Kidney (tissue), 14 donors: Measurements from ENCODE around the gene OARD1. TPM values are rescaled to one million over a fixed set of nuclear protein-coding genes. Genes with fewer than 3 reads are reported as not detected.
A peak's percentile ranks its signal among the peaks of the same experiment; 100 is the strongest.

Source experiments
- DNase-seq, 5 donors: peaks; one replicate each; pipeline ENCODE4 v3.0.0-alpha.2; 2013 to 2020
- FAIRE-seq: peaks from 2 replicates; lab custom pipeline; 2012; peaks lifted over from hg19 to GRCh38; lab: Jason Lieb, UNC
- H3K27ac ChIP-seq, 2 donors: one replicate each; pipeline ENCODE4 v1.7.0; 2013; ENCODE audit warnings: low read depth in 2 of 2, low read length in 2 of 2, inconsistent platforms in 1 of 2
- H3K27me3 ChIP-seq: one replicate; pipeline ENCODE4 v1.7.1; 2013; ENCODE audit warnings: low read length, inconsistent platforms; ENCODE audit not compliant: control insufficient read depth, insufficient read depth
- H3K36me3 ChIP-seq, 3 donors: one replicate each; pipeline versions ENCODE4 v1.7.0 to v1.7.1; 2013; ENCODE audit warnings: low read length in 3 of 3, control low read depth in 1 of 3, inconsistent platforms in 1 of 3; ENCODE audit not compliant: insufficient read depth in 3 of 3, control insufficient read depth in 2 of 3
- H3K4me1 ChIP-seq, 3 donors: one replicate each; pipeline versions ENCODE4 v1.7.0 to v1.7.1; 2013; ENCODE audit warnings: low read length in 3 of 3, inconsistent platforms in 1 of 3, low read depth in 1 of 3; ENCODE audit not compliant: control insufficient read depth in 2 of 3, insufficient read depth in 2 of 3
- H3K4me3 ChIP-seq, 3 donors: one replicate each; pipeline versions ENCODE4 v1.7.0 to v1.8.1; 2013; ENCODE audit warnings: low read length in 3 of 3, control low read depth in 1 of 3, inconsistent platforms in 1 of 3
- H3K9ac ChIP-seq, 3 donors: one replicate each; pipeline versions ENCODE4 v1.7.0 to v1.7.1; 2013; ENCODE audit warnings: low read length in 3 of 3, control low read depth in 1 of 3, inconsistent platforms in 1 of 3
- H3K9me3 ChIP-seq, 3 donors: one replicate each; pipeline versions ENCODE4 v1.7.0 to v1.7.1; 2013; ENCODE audit warnings: low read length in 3 of 3, control low read depth in 1 of 3, inconsistent platforms in 1 of 3; ENCODE audit not compliant: control insufficient read depth in 2 of 3, insufficient read depth in 1 of 3
- intact Hi-C: fragments of 100-400 bp; cut with DNase I; formaldehyde crosslinking; loops from one replicate; pipeline ENCODE4 v1.11.1; 2022
- polyA plus RNA-seq: library from polyadenylated mRNA; stranded (reverse); fragments of 350-450 nt; fragmentation: Illumina TruSeq; extraction: RNeasy Lipid Tissue Mini Kit (QIAGEN cat#74804); gene quantifications from one replicate; pipeline ENCODE4 v1.2.3, GENCODE V29; 2014; ENCODE audit warnings: low read depth, low replicate concordance; ENCODE audit not compliant: insufficient read depth
- total RNA-seq: library from RNA; stranded (reverse); fragmentation: NEBNext Ultra II Directional; extraction: Animal tissue kit (Norgen Biotek cat#: 25700); gene quantifications from one replicate; pipeline ENCODE4 v1.2.1, GENCODE V29; 2021
- TF ChIP-seq, protein P1 (sequence below): IDR thresholded peaks from 3 replicates; pipeline ENCODE4 v1.5.1; 2012; ENCODE audit warnings: mild to moderate bottlenecking, moderate library complexity, borderline replicate concordance; ENCODE audit not compliant: insufficient read depth; ENCODE audit errors: extremely low read depth
- donor health status: control.
- donor health status: control.
- donor health status: control.
- donor health status: control.
- donor health status: control.
- donor health status: DM: yes; HTN: yes; CAD: no.
- donor health status: Normal renal cell carcinoma (clear cell type).

The OARD1 gene
- total and polyA plus RNA-seq, 2 donors from 2014 or later, result 35.9 to 62.6 TPM

DNA sequence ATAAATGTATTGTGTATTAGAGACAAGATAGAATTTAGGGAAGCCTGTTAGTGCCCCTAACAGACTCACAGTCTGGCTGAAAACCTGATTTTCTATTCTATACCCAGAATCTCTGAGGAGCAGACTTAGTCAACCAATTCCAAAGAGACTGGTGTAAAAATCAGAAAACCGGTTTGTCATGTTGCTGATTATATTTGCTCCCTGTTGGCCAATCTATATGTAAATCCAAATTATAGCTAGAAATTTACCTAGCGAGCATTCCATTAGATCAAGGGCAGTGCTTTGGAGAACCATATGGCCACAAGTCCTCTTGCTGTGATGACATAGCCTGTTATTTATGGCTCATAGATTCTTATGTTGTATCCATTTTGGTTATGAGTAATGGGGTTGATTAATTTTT is 5.4 kb upstream of the OARD1 start:
- Histone ChIP-seq H3K4me1 (peaks cover 0 to 8% (median 8%) of the 10 kb centered on the region in 3 donors), H3K9ac (no peak overlapping the region), H3K9me3 (no peaks in the 10 kb centered on the region), H3K4me3 (no peak overlapping the region), H3K36me3 (peaks cover 7 to 21% (median 7%) of the 10 kb centered on the region in 3 donors), H3K27me3 (no peaks in the 10 kb centered on the region), H3K27ac (no peak overlapping the region)
- TF ChIP-seq, protein P1, sequence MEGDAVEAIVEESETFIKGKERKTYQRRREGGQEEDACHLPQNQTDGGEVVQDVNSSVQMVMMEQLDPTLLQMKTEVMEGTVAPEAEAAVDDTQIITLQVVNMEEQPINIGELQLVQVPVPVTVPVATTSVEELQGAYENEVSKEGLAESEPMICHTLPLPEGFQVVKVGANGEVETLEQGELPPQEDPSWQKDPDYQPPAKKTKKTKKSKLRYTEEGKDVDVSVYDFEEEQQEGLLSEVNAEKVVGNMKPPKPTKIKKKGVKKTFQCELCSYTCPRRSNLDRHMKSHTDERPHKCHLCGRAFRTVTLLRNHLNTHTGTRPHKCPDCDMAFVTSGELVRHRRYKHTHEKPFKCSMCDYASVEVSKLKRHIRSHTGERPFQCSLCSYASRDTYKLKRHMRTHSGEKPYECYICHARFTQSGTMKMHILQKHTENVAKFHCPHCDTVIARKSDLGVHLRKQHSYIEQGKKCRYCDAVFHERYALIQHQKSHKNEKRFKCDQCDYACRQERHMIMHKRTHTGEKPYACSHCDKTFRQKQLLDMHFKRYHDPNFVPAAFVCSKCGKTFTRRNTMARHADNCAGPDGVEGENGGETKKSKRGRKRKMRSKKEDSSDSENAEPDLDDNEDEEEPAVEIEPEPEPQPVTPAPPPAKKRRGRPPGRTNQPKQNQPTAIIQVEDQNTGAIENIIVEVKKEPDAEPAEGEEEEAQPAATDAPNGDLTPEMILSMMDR, result no peak
- DNase-seq (peak in 2 of 5 donors; percentile 54 to 62), FAIRE-seq (no peak)
- intact Hi-C loops, result no loop called here

DNA sequence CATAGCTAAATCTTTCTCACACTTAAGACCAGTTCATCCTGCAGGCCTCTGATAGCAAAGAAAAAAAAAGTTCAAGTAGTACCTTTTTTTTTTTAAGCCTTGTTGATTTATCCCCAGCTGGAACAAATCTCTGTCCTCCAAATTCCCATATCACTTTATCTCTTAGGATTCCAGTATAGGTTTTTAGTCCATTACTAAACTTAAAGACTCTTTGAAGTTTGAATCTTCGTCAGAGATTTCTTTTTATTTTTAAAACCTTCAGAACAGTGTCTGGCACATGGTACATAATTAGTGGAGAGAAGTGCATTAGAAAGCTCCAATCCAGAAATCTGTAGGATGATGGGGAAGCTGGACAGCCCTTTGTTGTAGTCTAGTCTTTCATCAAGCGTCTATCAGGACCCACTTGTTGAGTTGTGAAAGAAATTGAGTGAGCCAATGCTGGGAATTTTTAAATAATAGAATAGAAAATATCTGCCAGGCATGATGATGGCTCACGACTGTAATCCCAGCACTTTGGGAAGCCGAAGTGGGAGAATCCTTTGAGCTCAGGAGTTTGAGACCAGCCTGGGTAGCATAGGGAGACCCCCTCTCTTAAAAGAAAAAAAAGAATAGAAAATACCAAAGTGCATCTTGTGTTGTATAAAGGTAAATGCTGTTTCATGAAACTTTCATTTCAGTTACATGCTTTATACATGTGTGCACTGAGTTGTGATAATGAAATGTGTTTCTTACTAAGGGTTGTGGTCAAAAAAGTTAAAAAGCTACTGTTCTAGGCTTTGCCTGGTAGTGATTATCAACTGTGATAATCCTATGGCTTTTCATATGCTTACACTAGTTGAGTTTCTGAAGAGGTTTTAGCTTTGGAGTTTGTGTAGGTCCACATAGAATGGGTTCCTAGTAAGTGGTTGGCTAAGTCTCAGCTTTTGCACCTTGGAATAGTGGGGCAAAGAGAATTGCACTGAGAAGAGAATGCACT is 3.8 kb upstream of the OARD1 start:
- H3K9me3 ChIP-seq, result no peaks in the 10 kb centered on the region
- DNase-seq (peak in 1 of 5 donors; percentile 32), FAIRE-seq (no peak)
- no peak overlapping the region for H3K4me3 ChIP-seq
- H3K36me3 ChIP-seq, result peaks cover 3 to 21% (median 7%) of the 10 kb centered on the region in 3 donors
- no peak overlapping the region for H3K9ac ChIP-seq
- TF ChIP-seq, protein P1, result no peak
- no peaks in the 10 kb centered on the region for H3K27me3 ChIP-seq
- H3K4me1 ChIP-seq, result peaks cover 2 to 10% (median 8%) of the 10 kb centered on the region in 3 donors
- intact Hi-C loops, result no loop called here
- H3K27ac ChIP-seq, result no peak overlapping the region

DNA sequence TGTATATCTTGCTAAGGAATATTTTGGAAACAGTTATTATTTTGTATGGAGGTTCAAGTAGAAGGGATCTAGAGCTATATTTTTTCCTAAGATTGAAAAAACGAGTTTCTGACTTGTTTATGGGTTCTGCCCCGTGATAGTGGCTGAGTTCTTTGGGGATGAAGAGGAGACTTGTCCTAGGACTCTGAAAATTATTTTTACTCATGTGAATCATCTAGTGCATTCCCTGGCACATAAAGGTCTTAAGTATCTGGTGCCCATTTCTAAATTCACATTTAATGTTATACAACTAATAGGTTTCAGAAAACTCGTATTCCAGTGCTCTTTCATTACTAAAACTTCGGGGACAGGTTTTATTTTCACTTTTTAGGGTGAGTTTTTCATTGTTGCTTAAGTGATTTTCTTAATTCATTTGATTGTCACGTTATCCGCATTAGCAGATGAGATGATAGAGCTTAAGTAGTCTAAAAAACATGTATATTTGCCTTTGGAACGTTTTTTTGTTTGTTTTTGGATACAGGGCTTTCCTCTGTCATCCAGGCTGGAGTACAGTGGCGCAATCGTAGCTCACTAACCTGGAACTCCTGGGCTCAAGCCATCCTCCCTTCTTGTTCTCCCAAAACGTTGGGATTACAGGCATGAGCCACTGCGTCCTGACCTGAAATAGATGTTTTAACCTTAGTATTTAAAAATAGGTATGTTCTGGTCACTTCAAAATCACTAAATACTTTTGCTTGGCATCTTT is 2.7 kb upstream of the OARD1 start:
- TF ChIP-seq, protein P1, result no peak
- no peak for DNase-seq
- Histone ChIP-seq H3K9ac (peak overlapping the region in 1 of 3 donors; percentile 96), H3K9me3 (no peaks in the 10 kb centered on the region), H3K27ac (peak overlapping the region in 1 of 2 donors; percentile 100), H3K4me3 (peak overlapping the region; percentile 73 to 94 (median 92)), H3K27me3 (no peaks in the 10 kb centered on the region), H3K4me1 (peaks cover 8 to 13% (median 9%) of the 10 kb centered on the region in 3 donors), H3K36me3 (peaks cover under 1 to 11% (median 2%) of the 10 kb centered on the region in 3 donors)
- no peak for FAIRE-seq
- intact Hi-C loops, result no loop called here
